MG63 (cell line): ENCODE results near the gene UBE2E2. TPM values are rescaled to one million over a fixed set of nuclear protein-coding genes. Genes with fewer than 3 reads are reported as not detected.

Source experiments
- DNase-seq: peaks from one replicate; pipeline ENCODE4 v3.0.0-alpha.2; 2020
- H3K27me3 ChIP-seq: fragments of 250-450 bp; sonication (Bioruptor Pico); 2 replicates; pipeline ENCODE4 v1.5.1; 2020; ENCODE audit warnings: mild to moderate bottlenecking, moderate library complexity
- H3K36me3 ChIP-seq: fragments of 250-450 bp; sonication (Bioruptor Pico); 2 replicates; pipeline ENCODE4 v1.5.1; 2020; ENCODE audit warnings: mild to moderate bottlenecking, moderate library complexity
- H3K4me3 ChIP-seq: fragments of 250-450 bp; sonication (Bioruptor Pico); 2 replicates; pipeline ENCODE4 v1.5.1; 2020; ENCODE audit warnings: mild to moderate bottlenecking, moderate library complexity
- H3K9me3 ChIP-seq: fragments of 250-450 bp; sonication (Bioruptor Pico); 2 replicates; pipeline ENCODE4 v1.5.1; 2020; ENCODE audit warnings: mild to moderate bottlenecking, moderate library complexity
- total RNA-seq: library from RNA; depleted of rRNA; stranded (reverse); fragments of >200 nt; shearing (Covaris generic); gene quantifications from 2 replicates; pipeline ENCODE4 v1.2.3, GENCODE V29; 2014; ENCODE audit warnings: low replicate concordance

UBE2E2 gene
- total RNA-seq, 1 experiment from 2014 or later, result 27.7 TPM

GRCh38 chr3:23283625-23284024 is 80.5 kb downstream of the UBE2E2 start:
- no peaks in the 10 kb centered on the region for H3K9me3 ChIP-seq
- H3K4me3 ChIP-seq, result no peak overlapping the region
- H3K36me3 ChIP-seq, result no peaks in the 10 kb centered on the region
- no peak for DNase-seq
- H3K27me3 ChIP-seq, result no peaks in the 10 kb centered on the region

GRCh38 chr3:23288286-23288685 is 85.2 kb downstream of the UBE2E2 start:
- no peaks in the 10 kb centered on the region for H3K36me3 ChIP-seq
- no peak for DNase-seq

GRCh38 chr3:23288715-23289114 is 85.6 kb downstream of the UBE2E2 start:
- H3K27me3 ChIP-seq, result no peaks in the 10 kb centered on the region
- DNase-seq, result no peak
- no peaks in the 10 kb centered on the region for H3K36me3 ChIP-seq

More at GRCh38 chr3:23288286-23288685, 85.2 kb downstream of the UBE2E2 start:
- Histone ChIP-seq H3K9me3 (no peaks in the 10 kb centered on the region), H3K27me3 (no peaks in the 10 kb centered on the region), H3K4me3 (no peak overlapping the region)

GRCh38 chr3:23292432-23292831 is 89.3 kb downstream of the UBE2E2 start:
- Histone ChIP-seq H3K4me3 (no peak overlapping the region), H3K27me3 (no peaks in the 10 kb centered on the region), H3K9me3 (no peaks in the 10 kb centered on the region), H3K36me3 (no peaks in the 10 kb centered on the region)
- no peak for DNase-seq

More at GRCh38 chr3:23288715-23289114, 85.6 kb downstream of the UBE2E2 start:
- Histone ChIP-seq H3K4me3 (no peak overlapping the region), H3K9me3 (no peaks in the 10 kb centered on the region)

- H3K36me3 ChIP-seq, result no peaks in the 10 kb centered on the region
- H3K9me3 ChIP-seq, result no peaks in the 10 kb centered on the region
- H3K27me3 ChIP-seq, result no peaks in the 10 kb centered on the region
- no peak for DNase-seq
- H3K4me3 ChIP-seq, result no peak overlapping the region
Observed at GRCh38 chr3:23294770-23295387, 91.8 kb downstream of the UBE2E2 start.

- no peaks in the 10 kb centered on the region for H3K36me3 ChIP-seq
- no peaks in the 10 kb centered on the region for H3K9me3 ChIP-seq
- no peak overlapping the region for H3K4me3 ChIP-seq
- H3K27me3 ChIP-seq, result no peaks in the 10 kb centered on the region
- no peak for DNase-seq
Observed at GRCh38 chr3:23301819-23302218, 98.7 kb downstream of the UBE2E2 start.

- Histone ChIP-seq H3K4me3 (no peak overlapping the region), H3K36me3 (no peaks in the 10 kb centered on the region), H3K27me3 (no peaks in the 10 kb centered on the region), H3K9me3 (no peaks in the 10 kb centered on the region)
- DNase-seq, result no peak
Observed at GRCh38 chr3:23302271-23302670, 99.1 kb downstream of the UBE2E2 start.

GRCh38 chr3:23303601-23304217 is 100.6 kb downstream of the UBE2E2 start:
- no peak for DNase-seq
- no peak overlapping the region for H3K4me3 ChIP-seq
- H3K27me3 ChIP-seq, result no peaks in the 10 kb centered on the region
- no peaks in the 10 kb centered on the region for H3K9me3 ChIP-seq
- H3K36me3 ChIP-seq, result no peaks in the 10 kb centered on the region

- Histone ChIP-seq H3K4me3 (no peak overlapping the region), H3K9me3 (no peaks in the 10 kb centered on the region), H3K36me3 (no peaks in the 10 kb centered on the region), H3K27me3 (no peaks in the 10 kb centered on the region)
- DNase-seq, result no peak
Observed at GRCh38 chr3:23304424-23304823, 101.3 kb downstream of the UBE2E2 start.

- DNase-seq, result no peak
- Histone ChIP-seq H3K27me3 (no peaks in the 10 kb centered on the region), H3K36me3 (no peaks in the 10 kb centered on the region), H3K4me3 (no peak overlapping the region), H3K9me3 (no peaks in the 10 kb centered on the region)
Observed at GRCh38 chr3:23308986-23309625, 106.0 kb downstream of the UBE2E2 start.

- no peak overlapping the region for H3K4me3 ChIP-seq
- no peaks in the 10 kb centered on the region for H3K27me3 ChIP-seq
- peaks cover 3% of the 10 kb centered on the region; the same call in 1 of the 2 replicates for H3K9me3 ChIP-seq
- H3K36me3 ChIP-seq, result no peaks in the 10 kb centered on the region
- no peak for DNase-seq
Observed at GRCh38 chr3:23312866-23313265, 109.7 kb downstream of the UBE2E2 start.

GRCh38 chr3:23314981-23315762 is 112.0 kb downstream of the UBE2E2 start:
- H3K4me3 ChIP-seq, result no peak overlapping the region
- DNase-seq, result no peak
- H3K27me3 ChIP-seq, result no peaks in the 10 kb centered on the region
- H3K9me3 ChIP-seq, result peaks cover 3% of the 10 kb centered on the region; the same call in 1 of the 2 replicates
- H3K36me3 ChIP-seq, result no peaks in the 10 kb centered on the region

GRCh38 chr3:23316924-23317323 is 113.8 kb downstream of the UBE2E2 start:
- H3K9me3 ChIP-seq, result peaks cover 3% of the 10 kb centered on the region; the same call in 1 of the 2 replicates
- no peaks in the 10 kb centered on the region for H3K36me3 ChIP-seq
- no peak for DNase-seq

GRCh38 chr3:23319366-23320312 is 116.5 kb downstream of the UBE2E2 start:
- Histone ChIP-seq H3K4me3 (no peak overlapping the region), H3K27me3 (no peaks in the 10 kb centered on the region), H3K36me3 (no peaks in the 10 kb centered on the region), H3K9me3 (peaks cover 3% of the 10 kb centered on the region; the same call in 1 of the 2 replicates)
- DNase-seq, result peak; percentile 16

More at GRCh38 chr3:23316924-23317323, 113.8 kb downstream of the UBE2E2 start:
- Histone ChIP-seq H3K27me3 (no peaks in the 10 kb centered on the region), H3K4me3 (no peak overlapping the region)

- DNase-seq, result no peak
- no peaks in the 10 kb centered on the region for H3K36me3 ChIP-seq
Observed at GRCh38 chr3:23320586-23321570, 117.8 kb downstream of the UBE2E2 start.

More at GRCh38 chr3:23320586-23321570, 117.8 kb downstream of the UBE2E2 start:
- Histone ChIP-seq H3K4me3 (no peak overlapping the region), H3K27me3 (no peaks in the 10 kb centered on the region), H3K9me3 (peaks cover 3% of the 10 kb centered on the region; the same call in 1 of the 2 replicates)
